Mononuclear cell (primary cell): Measurements from ENCODE around the gene CSF3. TPM values are rescaled to one million over a fixed set of nuclear protein-coding genes. Genes with fewer than 3 reads are reported as not detected.

ENCODE experiments used
- H3K27me3 ChIP-seq: 2 replicates; pipeline ENCODE4 v1.6.0; 2011; ENCODE audit warnings: low read length, control low read depth; ENCODE audit not compliant: insufficient read depth
- H3K4me1 ChIP-seq: 2 replicates; pipeline ENCODE4 v1.5.1; 2011; ENCODE audit warnings: mild to moderate bottlenecking, low read length, control low read depth; ENCODE audit not compliant: insufficient read depth
- H3K4me3 ChIP-seq: 2 replicates; pipeline ENCODE4 v1.5.1; 2011; ENCODE audit warnings: mild to moderate bottlenecking, low read length, moderate library complexity
- H3K9me3 ChIP-seq: 2 replicates; pipeline ENCODE4 v1.5.1; 2011; ENCODE audit warnings: low read depth, mild to moderate bottlenecking, control low read depth, low read length
- total RNA-seq: library from RNA; depleted of rRNA; stranded (reverse); fragments of >200 nt; gene quantifications from one replicate; pipeline ENCODE4 v1.2.3, GENCODE V29; 2012

Gene CSF3
- total RNA-seq, 1 donor: not detected

- H3K4me3 ChIP-seq: no peak overlapping the region
Measured at GRCh38 chr17:40058865-40059264, 43.6 kb downstream of the CSF3 start.

GRCh38 chr17:40059729-40060475, 44.7 kb downstream of the CSF3 start:
- Histone ChIP-seq H3K4me1 (peaks cover 22% of the 10 kb centered on the region), H3K9me3 (no peaks in the 10 kb centered on the region), H3K27me3 (no peaks in the 10 kb centered on the region), H3K4me3 (no peak overlapping the region)

More at GRCh38 chr17:40058865-40059264, 43.6 kb downstream of the CSF3 start:
- H3K4me1 ChIP-seq: peaks cover 17% of the 10 kb centered on the region
- no peaks in the 10 kb centered on the region for H3K9me3 ChIP-seq
- no peaks in the 10 kb centered on the region for H3K27me3 ChIP-seq

GRCh38 chr17:40060887-40061608, 45.8 kb downstream of the CSF3 start:
- Histone ChIP-seq H3K27me3 (no peaks in the 10 kb centered on the region), H3K4me3 (no peak overlapping the region), H3K9me3 (no peaks in the 10 kb centered on the region), H3K4me1 (peaks cover 28% of the 10 kb centered on the region)

- Histone ChIP-seq H3K4me3 (no peak overlapping the region), H3K9me3 (no peaks in the 10 kb centered on the region), H3K4me1 (peaks cover 28% of the 10 kb centered on the region), H3K27me3 (no peaks in the 10 kb centered on the region)
Measured at GRCh38 chr17:40061609-40062038, 46.4 kb downstream of the CSF3 start.

- Histone ChIP-seq H3K4me3 (peak within 1 kb of the TSS; percentile 88), H3K9me3 (no peaks in the 10 kb centered on the region)
Measured at GRCh38 chr17:40062329-40063186, 47.3 kb downstream of the CSF3 start, which contains the start of gene THRA. THRA (plus strand) TSS chr17:40062965; CDS start chr17:40074489, 11,524 bp downstream.

GRCh38 chr17:40063187-40063771, 48.0 kb downstream of the CSF3 start:
- H3K27me3 ChIP-seq: no peaks in the 10 kb centered on the region
- no peaks in the 10 kb centered on the region for H3K9me3 ChIP-seq
- peaks cover 40% of the 10 kb centered on the region for H3K4me1 ChIP-seq
- H3K4me3 ChIP-seq: peak overlapping the region; percentile 88

More at GRCh38 chr17:40062329-40063186, 47.3 kb downstream of the CSF3 start, which contains the start of gene THRA:
- peaks cover 33% of the 10 kb centered on the region for H3K4me1 ChIP-seq
- H3K27me3 ChIP-seq: no peaks in the 10 kb centered on the region

GRCh38 chr17:40063901-40064531, 48.8 kb downstream of the CSF3 start:
- H3K27me3 ChIP-seq: no peaks in the 10 kb centered on the region
- H3K9me3 ChIP-seq: no peaks in the 10 kb centered on the region
- peak overlapping the region; percentile 88 for H3K4me3 ChIP-seq
- H3K4me1 ChIP-seq: peaks cover 47% of the 10 kb centered on the region

GRCh38 chr17:40064971-40065768, 49.9 kb downstream of the CSF3 start:
- peaks cover 59% of the 10 kb centered on the region for H3K4me1 ChIP-seq
- no peaks in the 10 kb centered on the region for H3K27me3 ChIP-seq
- H3K9me3 ChIP-seq: no peaks in the 10 kb centered on the region
- H3K4me3 ChIP-seq: no peak overlapping the region

GRCh38 chr17:40065769-40066510, 50.7 kb downstream of the CSF3 start:
- peaks cover 67% of the 10 kb centered on the region for H3K4me1 ChIP-seq
- no peaks in the 10 kb centered on the region for H3K9me3 ChIP-seq
- no peaks in the 10 kb centered on the region for H3K27me3 ChIP-seq
- no peak overlapping the region for H3K4me3 ChIP-seq

Other genes with a start within 250 kb of the CSF3 start
- gene IKZF3, start 151.1 kb upstream of the CSF3 start, total RNA-seq: 47.5 TPM
- not detected for gene ZPBP2, start 147.2 kb upstream of the CSF3 start, total RNA-seq
- gene GSDMB, start 96.8 kb upstream of the CSF3 start, total RNA-seq: 10.7 TPM
- gene ORMDL3, start 87.8 kb upstream of the CSF3 start, total RNA-seq: 57.3 TPM
- gene LRRC3C, start 87.7 kb upstream of the CSF3 start, total RNA-seq: not detected
- 0.94 TPM for gene GSDMA, start 52.4 kb upstream of the CSF3 start, total RNA-seq
- 54.9 TPM for gene PSMD3, start 34.6 kb upstream of the CSF3 start, total RNA-seq
- 37.3 TPM for gene MED24, start 39.0 kb downstream of the CSF3 start, total RNA-seq
- 39.0 TPM for gene THRA, start 47.5 kb downstream of the CSF3 start, total RNA-seq
- 9.9 TPM for gene NR1D1, start 85.1 kb downstream of the CSF3 start, total RNA-seq
- gene MSL1, start 106.5 kb downstream of the CSF3 start, total RNA-seq: 81.1 TPM
- gene CASC3, start 125.1 kb downstream of the CSF3 start, total RNA-seq: 49.6 TPM
- gene RAPGEFL1, start 162.0 kb downstream of the CSF3 start, total RNA-seq: 2.3 TPM
- 11.8 TPM for gene WIPF2, start 203.9 kb downstream of the CSF3 start, total RNA-seq